HUES48 (cell line): ENCODE data around the gene DOCK7.
A peak's percentile ranks its signal among the peaks of the same experiment; 100 is the strongest.
"Not testable (repeated sequence)": the region's sequence is repeated elsewhere in the genome, so short reads cannot be mapped to it uniquely, and the experiment has no call there.

Source experiments
- H3K27ac ChIP-seq: one replicate; pipeline ENCODE4 v1.7.0; 2013; ENCODE audit warnings: low read depth, low read length, inconsistent platforms
- H3K27me3 ChIP-seq: 2 replicates; pipeline ENCODE4 v1.6.1; 2013; ENCODE audit warnings: mild to moderate bottlenecking, low read length; ENCODE audit not compliant: control insufficient read depth, insufficient read depth
- H3K36me3 ChIP-seq: 2 replicates; pipeline ENCODE4 v1.6.1; 2013; ENCODE audit warnings: low read length; ENCODE audit not compliant: control insufficient read depth, insufficient read depth
- H3K4me1 ChIP-seq: 2 replicates; pipeline ENCODE4 v1.6.1; 2013; ENCODE audit warnings: mild to moderate bottlenecking, low read length; ENCODE audit not compliant: control insufficient read depth, insufficient read depth
- H3K4me3 ChIP-seq: 2 replicates; pipeline ENCODE4 v1.5.1; 2013; ENCODE audit warnings: mild to moderate bottlenecking, low read depth, low read length
- H3K9ac ChIP-seq: 2 replicates; pipeline ENCODE4 v1.6.1; 2013; ENCODE audit warnings: mild to moderate bottlenecking, low read depth, low read length, moderate library complexity
- H3K9me3 ChIP-seq: 2 replicates; pipeline ENCODE4 v1.6.1; 2013; ENCODE audit warnings: low read length; ENCODE audit not compliant: control insufficient read depth, insufficient read depth

DOCK7 gene

GRCh38 chr1:62610588-62610987 is 77.6 kb downstream of the DOCK7 start:
- not testable (repeated sequence) for H3K27me3 ChIP-seq, H3K9me3 ChIP-seq, H3K36me3 ChIP-seq

DNA sequence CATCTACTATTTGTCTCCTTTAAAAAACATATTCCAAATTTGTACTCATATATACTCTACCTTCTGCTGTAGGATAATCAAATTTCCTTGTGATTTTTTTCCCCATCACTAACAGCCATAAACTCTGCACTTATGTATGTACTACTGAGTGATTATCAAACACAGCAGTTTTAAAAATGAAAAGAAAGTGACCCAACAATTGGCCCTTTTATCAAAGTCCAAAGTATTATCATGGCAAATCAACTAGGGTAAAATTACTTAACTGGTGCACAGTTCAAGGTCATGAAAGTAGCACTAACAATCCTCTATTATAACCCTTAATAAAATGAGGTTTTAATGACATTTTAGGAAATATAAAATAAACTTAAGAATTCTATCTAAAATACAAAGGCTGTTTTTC is 79.3 kb downstream of the DOCK7 start:
- Histone ChIP-seq H3K27me3 (no peaks in the 10 kb centered on the region), H3K36me3 (no peaks in the 10 kb centered on the region), H3K9ac (no peak overlapping the region), H3K4me3 (no peak overlapping the region), H3K9me3 (no peaks in the 10 kb centered on the region), H3K4me1 (peaks cover 12% of the 10 kb centered on the region), H3K27ac (no peak overlapping the region)

More at GRCh38 chr1:62610588-62610987, 77.6 kb downstream of the DOCK7 start:
- not testable (repeated sequence) for H3K9ac ChIP-seq, H3K27ac ChIP-seq, H3K4me3 ChIP-seq
- peaks cover 12% of the 10 kb centered on the region for H3K4me1 ChIP-seq

DNA sequence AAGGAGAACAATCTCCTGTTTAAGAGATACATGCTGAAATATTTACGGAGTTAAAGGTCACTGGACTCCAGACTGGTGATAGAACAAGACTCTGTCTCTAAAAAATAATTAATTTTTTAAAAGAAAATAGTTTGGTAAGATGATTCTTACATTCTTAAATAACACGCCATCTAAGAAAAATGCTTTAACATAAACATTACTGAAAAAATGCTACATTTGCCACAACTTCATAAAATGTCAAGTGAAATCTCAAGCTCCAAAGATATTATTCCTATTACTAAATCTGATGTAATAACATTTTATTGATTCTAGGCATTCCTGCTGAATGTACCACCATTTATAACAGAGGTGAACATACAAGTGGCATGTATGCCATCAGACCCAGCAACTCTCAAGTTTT is 86.7 kb downstream of the DOCK7 start:
- no peak overlapping the region for H3K4me3 ChIP-seq
- H3K9me3 ChIP-seq = no peaks in the 10 kb centered on the region
- no peaks in the 10 kb centered on the region for H3K4me1 ChIP-seq
- no peak overlapping the region for H3K27ac ChIP-seq
- H3K9ac ChIP-seq = no peak overlapping the region
- no peaks in the 10 kb centered on the region for H3K36me3 ChIP-seq
- no peaks in the 10 kb centered on the region for H3K27me3 ChIP-seq

GRCh38 chr1:62599044-62599443 is 89.1 kb downstream of the DOCK7 start:
- Histone ChIP-seq H3K36me3 (no peaks in the 10 kb centered on the region), H3K27me3 (no peaks in the 10 kb centered on the region), H3K4me3 (no peak overlapping the region), H3K9me3 (no peaks in the 10 kb centered on the region), H3K4me1 (peaks cover 3% of the 10 kb centered on the region), H3K9ac (no peak overlapping the region), H3K27ac (no peak overlapping the region)

DNA sequence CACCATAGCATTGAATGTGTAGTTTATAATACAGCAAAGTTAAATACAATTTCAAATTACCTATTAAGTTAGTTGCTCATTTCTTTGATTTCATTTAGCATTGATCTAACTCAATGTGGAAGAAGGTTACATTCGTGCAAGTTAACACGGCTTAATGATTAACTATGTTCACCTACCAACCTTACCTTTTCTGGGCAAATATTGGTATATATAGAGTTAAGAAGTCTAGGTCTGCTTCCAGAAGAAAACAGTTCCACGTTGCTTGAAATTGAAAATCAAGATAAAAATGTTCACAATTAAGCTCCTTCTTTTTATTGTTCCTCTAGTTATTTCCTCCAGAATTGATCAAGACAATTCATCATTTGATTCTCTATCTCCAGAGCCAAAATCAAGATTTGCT is 90.9 kb downstream of the DOCK7 start, which contains the start of gene ANGPTL3:
Gene ANGPTL3, plus strand, starts transcription at position 240 of the 400 bp plus-strand sequence. Its CDS starts 47 bp downstream, at position 287.
- peaks cover 11% of the 10 kb centered on the region for H3K4me1 ChIP-seq
- no peak within 1 kb of the TSS for H3K27ac ChIP-seq
- no peaks in the 10 kb centered on the region for H3K27me3 ChIP-seq
- no peak within 1 kb of the TSS for H3K4me3 ChIP-seq
- H3K9me3 ChIP-seq = no peaks in the 10 kb centered on the region
- H3K36me3 ChIP-seq = no peaks in the 10 kb centered on the region
- no peak within 1 kb of the TSS for H3K9ac ChIP-seq

GRCh38 chr1:62595647-62596046 is 92.5 kb downstream of the DOCK7 start:
- no peak overlapping the region for H3K4me3 ChIP-seq
- H3K9ac ChIP-seq = no peak overlapping the region
- H3K4me1 ChIP-seq = peaks cover 11% of the 10 kb centered on the region
- no peaks in the 10 kb centered on the region for H3K9me3 ChIP-seq
- no peak overlapping the region for H3K27ac ChIP-seq
- H3K27me3 ChIP-seq = no peaks in the 10 kb centered on the region
- no peaks in the 10 kb centered on the region for H3K36me3 ChIP-seq

- Histone ChIP-seq H3K9ac (no peak overlapping the region), H3K27ac (peak overlapping the region; percentile 15), H3K9me3 (no peaks in the 10 kb centered on the region), H3K36me3 (no peaks in the 10 kb centered on the region), H3K4me3 (no peak overlapping the region), H3K27me3 (no peaks in the 10 kb centered on the region), H3K4me1 (peaks cover 11% of the 10 kb centered on the region)
Measured at GRCh38 chr1:62593825-62594394, 94.3 kb downstream of the DOCK7 start.

DNA sequence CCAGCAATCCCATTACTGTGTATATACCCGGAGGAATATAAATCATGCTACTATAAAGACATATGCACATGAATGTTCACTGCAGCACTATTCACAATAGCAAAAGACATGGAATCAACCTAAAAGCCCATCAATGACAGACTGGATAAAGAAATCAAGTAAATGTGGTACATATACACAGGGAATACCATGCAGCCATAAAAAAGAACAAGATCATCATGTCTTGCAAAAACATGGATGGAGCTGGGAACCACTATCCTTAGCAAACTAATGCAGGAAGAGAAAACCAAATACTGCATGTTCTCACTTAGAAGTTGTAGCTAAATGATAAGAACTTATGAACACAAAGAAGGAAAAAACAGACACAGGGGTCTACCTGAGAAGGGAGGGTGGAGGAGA is 97.2 kb downstream of the DOCK7 start:
- peaks cover 21% of the 10 kb centered on the region for H3K4me1 ChIP-seq
- no peak overlapping the region for H3K9ac ChIP-seq
- H3K4me3 ChIP-seq = no peak overlapping the region
- no peak overlapping the region for H3K27ac ChIP-seq
- H3K36me3 ChIP-seq = no peaks in the 10 kb centered on the region
- H3K9me3 ChIP-seq = no peaks in the 10 kb centered on the region
- no peaks in the 10 kb centered on the region for H3K27me3 ChIP-seq

GRCh38 chr1:62590255-62590969 is 97.8 kb downstream of the DOCK7 start:
- no peaks in the 10 kb centered on the region for H3K9me3 ChIP-seq
- H3K27me3 ChIP-seq = no peaks in the 10 kb centered on the region
- no peak overlapping the region for H3K27ac ChIP-seq
- peaks cover 27% of the 10 kb centered on the region for H3K4me1 ChIP-seq
- H3K4me3 ChIP-seq = no peak overlapping the region
- H3K36me3 ChIP-seq = no peaks in the 10 kb centered on the region
- H3K9ac ChIP-seq = no peak overlapping the region

DNA sequence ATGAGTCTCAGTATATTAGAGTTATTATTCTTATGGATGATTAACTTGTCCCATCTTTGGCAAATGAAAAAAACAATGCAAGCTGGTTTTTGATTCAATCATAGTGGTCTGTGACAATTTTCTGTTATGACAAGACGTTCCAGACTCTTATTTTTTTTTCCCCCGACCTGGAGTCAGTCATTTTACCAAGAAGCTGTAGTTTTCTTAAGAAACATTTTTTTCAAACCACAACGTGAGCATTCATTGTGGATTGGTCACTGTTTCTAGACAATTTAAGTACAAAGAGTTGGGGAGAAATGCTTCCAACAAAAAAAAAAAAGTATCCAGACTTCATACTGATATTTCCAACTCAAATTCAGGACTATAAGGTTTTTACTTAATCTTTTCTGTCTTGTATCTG is 98.9 kb downstream of the DOCK7 start:
- Histone ChIP-seq H3K4me1 (peaks cover 33% of the 10 kb centered on the region), H3K27ac (no peak overlapping the region), H3K4me3 (no peak overlapping the region)

DNA sequence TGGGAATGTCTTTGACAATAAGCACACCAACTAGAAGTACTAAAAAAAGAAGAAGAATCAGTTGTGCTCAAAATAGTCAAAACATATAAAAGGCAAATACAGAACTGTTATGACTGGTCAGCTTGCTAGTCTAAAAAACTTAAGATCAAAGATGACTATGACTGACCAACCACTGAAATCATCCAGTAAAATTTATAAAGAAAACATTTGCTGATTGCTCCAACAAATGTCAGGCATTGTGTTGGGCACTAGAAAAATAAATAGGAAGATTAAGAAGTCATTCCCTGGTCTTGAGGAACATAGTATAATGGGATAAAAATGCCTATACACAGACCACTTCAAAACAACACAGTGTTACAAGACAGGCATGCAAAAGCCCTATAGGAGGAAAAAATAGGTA is 100.2 kb downstream of the DOCK7 start:
- Histone ChIP-seq H3K4me1 (peaks cover 22% of the 10 kb centered on the region), H3K27ac (no peak overlapping the region), H3K9ac (no peak overlapping the region), H3K9me3 (no peaks in the 10 kb centered on the region), H3K27me3 (no peaks in the 10 kb centered on the region), H3K36me3 (no peaks in the 10 kb centered on the region), H3K4me3 (no peak overlapping the region)

More for the DNA sequence above, 98.9 kb downstream of the DOCK7 start:
- Histone ChIP-seq H3K27me3 (no peaks in the 10 kb centered on the region), H3K9ac (no peak overlapping the region), H3K36me3 (no peaks in the 10 kb centered on the region), H3K9me3 (no peaks in the 10 kb centered on the region)
